Keratinocyte (primary cell): Measurements from ENCODE around the gene FAM78B.

ENCODE experiments used
- CTCF ChIP-seq, 3 experiments: IDR thresholded peaks in 1 of 3; conservative IDR thresholded peaks in 1 of 3; optimal IDR thresholded peaks in 1 of 3; 2 replicates in 2 of 3; 3 replicates in 1 of 3; pipeline versions ENCODE3 to v1.5.1; 2011; ENCODE audit warnings: low read length in 3 of 3, mild to moderate bottlenecking in 3 of 3, moderate library complexity in 2 of 3, control low read depth in 1 of 3, inconsistent platforms in 1 of 3; ENCODE audit not compliant: insufficient read depth in 2 of 3; ENCODE audit errors: extremely low read depth in 1 of 3
- EZH2 ChIP-seq: IDR thresholded peaks from one replicate; pipeline ENCODE4 v1.6.1; 2012; ENCODE audit warnings: inconsistent platforms, mild to moderate bottlenecking, low read length, moderate library complexity

- TF ChIP-seq CTCF (optimal IDR thresholded peaks at IDR 0.05 in 1 of 3, IDR thresholded peaks at IDR 0.05 in 1 of 3, conservative IDR thresholded peaks at IDR 0.05 in 1 of 3; ENCODE audit: extremely low read depth in 1 of 3, insufficient read depth in 2 of 3, low read length in 3 of 3) (no peak), EZH2 (no peak)
Measured at GRCh38 chr1:166202546-166202945, 35.7 kb upstream of the FAM78B start.
